Stimulated activated CD4-positive, alpha-beta T cell treated with anti-CD3 and anti-CD28 coated beads, Interleukin-15, amount 100 ng/mL, for 48 hours (primary cell): ENCODE measurements around the gene LTBP3.
"Not testable (repeated sequence)": the region's sequence is repeated elsewhere in the genome, so short reads cannot be mapped to it uniquely, and the experiment has no call there.

Source experiments
- DNase-seq, 2 donors: peaks; one replicate each; pipeline ENCODE4 v3.0.0-alpha.2; 2020; ENCODE audit warnings: low read depth in 2 of 2

The LTBP3 gene

DNA sequence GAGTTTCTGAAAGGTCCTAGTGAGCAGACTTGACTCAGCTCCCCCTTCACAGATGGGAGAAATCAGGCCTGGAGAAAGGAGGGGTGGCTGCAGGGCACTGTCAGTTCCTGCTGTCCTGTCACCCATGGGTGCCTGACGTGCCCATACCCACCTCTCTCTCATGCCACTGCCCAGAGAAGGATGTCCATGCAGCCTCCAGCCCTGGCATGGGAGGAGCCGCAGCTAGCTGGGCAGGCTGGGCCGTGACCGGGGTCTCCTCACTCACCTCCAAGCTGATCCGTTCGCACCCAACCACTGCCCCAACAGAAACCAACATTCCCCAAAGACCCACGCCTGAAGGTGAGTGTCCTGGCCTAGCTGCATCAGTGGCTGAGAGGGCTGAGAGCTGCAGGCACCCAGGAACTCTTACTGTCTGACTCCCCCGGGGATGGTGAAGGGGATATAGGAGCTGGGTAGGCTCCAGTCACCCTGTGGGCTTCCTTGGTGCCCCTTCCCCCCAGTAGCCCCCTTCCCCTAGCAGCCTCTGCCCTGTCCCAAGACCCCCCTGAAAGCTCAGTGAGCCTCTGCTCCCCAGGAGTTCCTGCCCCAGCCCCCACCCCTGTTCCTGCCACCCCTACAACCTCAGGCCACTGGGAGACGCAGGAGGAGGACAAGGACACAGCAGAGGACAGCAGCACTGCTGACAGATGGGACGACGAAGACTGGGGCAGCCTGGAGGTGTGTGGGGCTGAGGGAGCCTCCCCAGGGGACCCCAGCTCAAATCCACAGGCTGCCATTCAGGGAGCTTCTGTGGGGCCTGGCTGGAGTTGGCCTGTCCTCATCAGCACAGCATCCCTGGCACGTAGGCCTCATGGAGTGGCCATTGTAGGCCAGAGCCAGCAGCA, 21.5 kb downstream of the LTBP3 start:
- no peak for DNase-seq

DNA sequence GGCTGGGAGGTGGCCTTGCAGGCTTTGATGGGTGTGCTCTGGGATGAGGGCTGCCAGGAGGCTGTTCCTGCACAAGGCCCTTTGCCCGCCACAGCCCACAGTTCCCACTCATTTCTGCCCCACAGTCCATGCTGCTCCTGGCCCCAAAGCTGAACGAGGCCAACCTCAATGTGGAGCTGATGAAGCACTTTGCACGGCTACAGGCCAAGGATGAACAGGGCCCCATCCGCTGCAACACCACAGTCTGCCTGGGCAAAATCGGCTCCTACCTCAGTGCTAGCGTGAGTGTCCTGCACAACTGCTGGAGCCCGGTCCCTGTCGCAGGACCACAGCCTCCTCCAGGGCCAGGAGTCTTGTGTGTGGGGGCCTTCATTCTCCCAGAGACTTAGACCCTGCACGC, 23.1 kb downstream of the LTBP3 start:
- DNase-seq: no peak

DNA sequence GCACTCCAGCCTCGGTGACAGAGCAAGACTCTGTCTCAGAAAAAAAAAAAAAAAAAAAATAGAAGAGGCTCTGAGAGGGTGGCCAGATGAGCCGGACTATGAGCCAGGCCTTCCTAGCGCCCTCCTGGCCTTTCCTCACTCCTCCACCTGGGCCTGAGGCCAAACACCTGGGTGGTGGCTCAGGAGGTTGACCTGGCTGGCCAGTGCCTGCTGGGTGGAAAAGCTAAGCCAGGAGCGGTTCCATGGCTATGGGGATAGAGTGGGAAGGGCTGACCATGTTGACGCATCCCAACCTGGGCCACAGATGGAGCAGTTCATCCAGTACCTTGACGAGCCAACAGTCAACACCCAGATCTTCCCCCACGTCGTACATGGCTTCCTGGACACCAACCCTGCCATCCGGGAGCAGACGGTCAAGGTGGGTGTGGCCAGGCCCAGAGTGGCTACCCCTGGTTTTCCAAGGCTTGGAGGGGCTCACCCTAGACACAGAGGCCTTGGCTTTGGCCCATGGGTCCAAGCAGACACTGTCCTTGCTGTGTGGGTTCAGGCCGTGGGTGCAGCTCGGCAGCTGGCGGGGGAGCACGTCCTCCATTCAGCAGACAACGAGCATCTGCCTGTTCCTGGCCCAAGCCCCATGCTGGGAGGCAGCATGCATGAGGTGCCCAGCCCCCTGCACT, 25.6 kb downstream of the LTBP3 start:
- DNase-seq: no peak

DNA sequence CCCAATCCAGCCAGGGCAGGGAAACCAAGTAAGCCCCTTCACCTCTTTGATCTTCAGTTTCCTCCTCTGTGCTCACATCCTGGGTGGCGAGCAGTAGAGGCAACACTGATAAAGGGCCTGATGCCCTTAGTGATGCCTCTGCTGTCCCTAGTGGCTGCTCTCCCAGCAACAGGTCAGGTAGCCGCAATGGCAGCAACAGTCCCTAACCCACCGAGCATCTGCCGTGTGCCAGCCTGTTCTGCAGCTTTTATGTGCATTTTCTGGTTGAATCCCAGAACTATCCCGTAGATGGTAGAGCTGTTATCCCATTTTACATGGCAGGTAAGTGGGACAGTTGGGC, 28.0 kb downstream of the LTBP3 start:
- no peak for DNase-seq

DNA sequence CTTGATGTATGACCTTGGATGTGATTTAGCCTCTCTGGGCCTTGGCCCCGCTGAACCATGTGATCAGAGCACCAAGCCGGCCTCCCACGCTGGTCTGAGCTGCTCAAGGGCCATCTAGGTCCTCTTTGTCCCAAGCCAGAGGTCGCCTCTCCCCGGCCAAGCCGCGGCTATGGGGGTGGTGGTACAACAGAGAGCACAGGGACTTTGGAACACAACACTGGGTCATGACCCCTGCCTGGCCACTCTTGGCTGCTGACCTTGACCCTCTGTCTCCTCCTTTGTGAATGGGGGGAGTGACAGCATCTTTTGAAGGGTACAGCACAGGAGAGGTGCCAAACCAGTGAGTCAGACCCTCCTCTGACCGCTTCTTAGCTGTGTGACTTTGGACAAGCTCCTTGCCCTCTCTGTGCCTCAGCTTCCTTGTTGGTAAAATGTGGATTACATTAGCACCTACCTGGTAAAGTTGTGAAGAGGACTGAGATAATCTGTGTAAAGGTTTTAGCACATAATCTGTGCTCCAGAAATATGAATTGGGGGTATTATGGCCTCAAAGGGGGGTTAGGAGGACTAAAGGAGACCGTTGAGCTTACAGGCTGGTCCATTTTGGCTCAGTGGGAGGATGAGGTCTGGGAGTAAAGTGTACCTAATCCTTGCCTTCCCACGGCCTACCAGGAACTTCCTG, 28.5 kb downstream of the LTBP3 start:
- no peak for DNase-seq

DNA sequence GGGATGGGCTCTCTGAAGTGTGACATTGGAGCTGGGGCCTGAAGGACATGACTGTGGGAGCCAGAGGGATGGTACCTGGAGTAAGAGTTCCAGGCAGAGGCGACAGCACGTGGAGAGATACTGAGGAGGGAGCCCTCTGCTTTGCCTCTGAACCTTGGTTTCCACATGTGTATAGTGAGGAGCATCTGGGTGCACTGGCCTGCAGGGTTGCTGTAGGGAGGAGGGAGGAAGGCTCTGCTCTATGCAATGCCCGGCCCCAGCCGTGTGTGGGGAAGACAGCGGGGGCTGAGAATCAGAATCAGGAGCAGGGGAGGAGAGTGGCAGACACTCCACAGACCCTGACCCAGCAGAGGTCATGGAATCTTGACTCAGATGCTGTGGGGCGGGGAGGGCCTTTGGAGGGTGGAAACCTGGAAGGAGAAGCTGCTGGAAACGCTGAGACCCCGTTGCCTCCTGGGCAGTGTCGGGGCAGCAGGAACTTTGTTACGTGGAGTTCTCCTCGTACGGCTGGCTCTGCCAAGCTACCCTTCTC, 29.3 kb downstream of the LTBP3 start:
- DNase-seq: no peak

DNA sequence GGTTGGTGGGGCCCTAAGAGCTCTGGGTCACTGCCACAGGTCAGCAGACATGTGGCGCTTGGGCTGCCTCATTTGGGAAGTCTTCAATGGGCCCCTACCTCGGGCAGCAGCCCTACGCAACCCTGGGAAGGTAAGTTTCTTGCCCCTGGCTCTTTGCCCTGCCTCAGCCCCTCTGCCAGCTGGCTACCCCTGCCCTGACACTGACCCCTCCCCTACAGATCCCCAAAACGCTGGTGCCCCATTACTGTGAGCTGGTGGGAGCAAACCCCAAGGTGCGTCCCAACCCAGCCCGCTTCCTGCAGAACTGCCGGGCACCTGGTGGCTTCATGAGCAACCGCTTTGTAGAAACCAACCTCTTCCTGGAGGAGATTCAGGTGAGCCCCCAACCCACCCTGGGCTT, 31.4 kb downstream of the LTBP3 start:
- DNase-seq: no peak

DNA sequence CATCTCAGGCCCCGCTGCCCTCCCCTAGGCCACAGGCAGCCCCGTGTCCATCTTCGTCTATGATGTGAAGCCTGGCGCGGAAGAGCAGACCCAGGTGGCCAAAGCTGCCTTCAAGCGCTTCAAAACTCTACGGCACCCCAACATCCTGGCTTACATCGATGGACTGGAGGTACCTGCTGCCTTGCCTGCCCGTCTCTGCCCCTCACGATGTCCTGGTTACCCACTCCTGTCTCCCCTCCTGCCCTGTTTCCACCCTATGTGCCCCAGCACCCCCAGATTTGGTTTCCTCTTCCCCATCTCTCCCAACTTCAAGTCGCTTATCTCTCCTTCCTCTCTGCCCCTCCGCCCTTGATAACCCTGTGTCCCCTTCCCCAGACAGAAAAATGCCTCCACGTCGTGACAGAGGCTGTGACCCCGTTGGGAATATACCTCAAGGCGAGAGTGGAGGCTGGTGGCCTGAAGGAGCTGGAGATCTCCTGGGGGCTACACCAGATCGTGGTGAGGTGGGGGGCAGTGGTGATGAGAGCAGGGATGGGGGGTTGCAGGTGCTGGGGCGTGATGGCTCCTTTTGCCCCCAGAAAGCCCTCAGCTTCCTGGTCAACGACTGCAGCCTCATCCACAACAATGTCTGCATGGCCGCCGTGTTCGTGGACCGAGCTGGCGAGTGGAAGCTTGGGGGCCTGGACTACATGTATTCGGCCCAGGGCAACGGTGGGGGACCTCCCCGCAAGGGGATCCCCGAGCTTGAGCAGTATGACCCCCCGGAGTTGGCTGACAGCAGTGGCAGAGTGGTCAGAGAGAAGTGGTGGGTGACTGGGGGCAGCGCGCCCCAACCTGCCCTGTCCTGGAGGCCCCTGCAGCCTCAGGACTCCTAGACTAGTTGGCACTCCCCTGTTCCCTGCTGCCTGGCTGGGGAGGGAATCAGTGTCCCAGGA, 32.3 kb downstream of the LTBP3 start:
- DNase-seq: no peak

DNA sequence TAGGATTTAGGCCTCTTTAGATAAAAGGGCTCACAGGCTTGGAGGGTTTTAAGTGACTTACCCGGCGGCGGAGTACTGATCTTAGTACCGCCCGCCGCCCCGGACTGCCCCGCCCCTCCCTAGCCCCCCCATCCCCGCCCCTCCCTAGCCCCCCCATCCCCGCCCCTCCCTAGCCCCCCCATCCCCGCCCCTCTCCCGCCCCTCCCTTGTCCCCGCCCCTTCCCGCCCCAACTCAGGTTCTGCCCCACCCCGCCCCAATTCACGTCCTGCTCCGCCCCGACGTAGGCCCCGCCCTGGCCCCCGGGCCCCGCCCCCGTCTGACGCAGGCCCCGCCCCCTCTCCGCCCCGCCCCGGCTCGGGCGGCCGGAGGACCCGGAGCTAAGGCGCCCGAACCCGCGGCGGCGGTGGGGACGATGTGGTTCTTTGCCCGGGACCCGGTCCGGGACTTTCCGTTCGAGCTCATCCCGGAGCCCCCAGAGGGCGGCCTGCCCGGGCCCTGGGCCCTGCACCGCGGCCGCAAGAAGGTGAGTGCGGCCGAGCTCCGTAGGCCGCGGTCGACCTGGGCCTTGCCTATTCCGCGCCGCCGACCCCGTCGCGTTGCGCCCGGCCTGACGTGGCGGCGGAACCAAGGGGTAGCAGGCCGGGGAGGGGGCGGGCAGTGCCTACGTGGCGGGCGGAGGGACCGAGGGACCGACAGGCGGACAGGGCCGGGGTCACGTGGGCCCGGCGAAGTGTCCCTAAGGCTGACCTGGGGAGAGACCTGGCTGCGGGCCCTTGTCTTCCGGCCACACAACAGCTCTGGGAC, 33.2 kb downstream of the LTBP3 start, which contains the start of gene SCYL1:
Gene SCYL1 (plus strand): TSS at position 343 of the 805 bp plus-strand sequence. CDS start 71 bp downstream, at position 414.
- peak; percentile 68 to 70 for DNase-seq

DNA sequence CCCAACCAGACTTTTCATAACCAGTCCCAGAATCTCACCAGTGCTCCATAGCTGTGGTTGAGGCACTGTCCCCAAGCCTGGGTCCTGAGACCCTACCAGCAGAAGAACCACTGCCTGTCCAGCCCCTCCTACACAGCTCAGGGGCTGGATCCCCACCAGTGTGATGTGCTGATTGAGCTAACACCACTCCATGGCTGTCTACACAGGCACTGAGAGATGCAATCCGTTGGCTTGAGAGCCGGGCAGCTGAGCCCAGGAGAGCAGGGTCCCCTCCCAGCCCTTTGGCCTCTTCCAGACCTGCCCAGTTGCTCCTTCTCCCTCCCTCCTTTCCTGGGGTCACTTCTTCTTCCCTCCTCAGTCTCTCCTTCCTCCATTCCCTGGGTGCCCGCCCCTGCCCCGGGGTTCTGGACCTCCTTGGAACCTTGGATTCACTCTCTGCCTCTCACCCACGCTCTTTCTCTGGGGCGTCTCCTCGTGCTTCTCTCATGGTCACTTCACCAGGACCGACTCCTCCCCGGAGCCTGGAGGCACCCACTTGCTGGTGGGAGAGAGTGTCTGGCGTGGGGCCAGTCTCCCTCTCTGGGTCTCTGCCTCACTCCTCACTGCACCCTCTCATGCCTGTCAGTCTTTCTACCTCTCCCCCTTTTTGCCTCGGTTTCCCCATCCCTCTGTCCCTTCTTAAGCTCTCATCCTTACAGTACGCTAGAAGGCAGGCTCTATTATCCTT, 34.0 kb downstream of the LTBP3 start:
- no peak for DNase-seq

DNA sequence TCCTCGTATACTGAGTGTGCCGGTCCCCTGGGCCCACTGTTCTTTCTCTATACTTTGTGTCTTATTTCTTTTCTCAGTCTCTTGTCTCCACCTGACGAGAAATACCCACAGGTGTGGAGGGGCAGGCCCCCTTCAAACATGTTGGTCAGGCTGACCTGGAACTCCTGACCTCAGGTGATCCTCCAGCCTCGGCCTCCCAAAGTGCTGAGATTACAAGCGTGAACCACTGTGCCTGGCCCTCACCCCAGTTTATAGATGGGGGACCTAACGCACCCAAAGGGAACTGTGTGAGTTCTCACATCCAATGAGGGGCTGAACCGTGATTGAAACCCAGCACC, 34.6 kb downstream of the LTBP3 start:
- DNase-seq: not testable (repeated sequence)

DNA sequence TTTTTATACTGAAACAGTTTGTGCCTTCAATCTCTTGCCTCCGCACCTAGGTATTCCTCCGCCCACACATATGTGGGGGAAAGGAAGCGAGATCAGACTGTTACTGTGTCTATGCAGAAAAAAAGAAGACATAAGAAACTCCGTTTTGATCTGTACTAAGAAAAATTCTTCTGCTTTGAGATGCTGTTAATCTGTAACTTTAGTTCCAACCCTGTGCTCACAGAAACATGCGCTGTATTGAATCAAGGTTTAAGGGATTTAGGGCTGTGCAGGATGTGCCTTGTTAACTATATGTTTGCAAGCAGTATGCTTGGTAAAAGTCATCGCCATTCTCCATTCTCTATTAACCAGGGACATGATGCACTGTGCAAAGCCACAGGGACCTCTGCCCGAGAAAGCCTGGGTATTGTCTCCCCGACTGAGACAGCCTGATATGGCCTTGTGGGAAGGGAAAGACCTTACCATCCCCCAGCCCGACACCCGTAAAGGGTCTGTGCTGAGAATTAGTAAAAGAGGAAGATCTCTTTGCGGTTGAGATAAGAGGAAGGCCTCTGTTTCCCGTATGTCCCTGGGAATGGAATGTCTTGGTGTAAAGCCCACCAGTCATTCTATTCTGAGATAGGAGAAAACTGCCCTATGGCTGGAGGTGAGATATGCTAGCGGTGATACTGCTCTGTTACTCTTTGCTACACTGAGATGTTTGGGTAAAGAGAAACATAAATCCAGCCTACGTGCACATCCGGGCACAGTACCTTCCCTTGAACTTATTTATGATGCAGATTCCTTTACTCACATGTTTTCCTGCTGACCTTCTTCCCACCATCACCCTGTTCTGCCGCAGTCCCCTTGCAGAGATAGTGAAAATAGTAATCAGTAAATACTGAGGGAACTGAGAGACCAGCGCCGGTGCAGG, 35.2 kb downstream of the LTBP3 start:
- not testable (repeated sequence) for DNase-seq

DNA sequence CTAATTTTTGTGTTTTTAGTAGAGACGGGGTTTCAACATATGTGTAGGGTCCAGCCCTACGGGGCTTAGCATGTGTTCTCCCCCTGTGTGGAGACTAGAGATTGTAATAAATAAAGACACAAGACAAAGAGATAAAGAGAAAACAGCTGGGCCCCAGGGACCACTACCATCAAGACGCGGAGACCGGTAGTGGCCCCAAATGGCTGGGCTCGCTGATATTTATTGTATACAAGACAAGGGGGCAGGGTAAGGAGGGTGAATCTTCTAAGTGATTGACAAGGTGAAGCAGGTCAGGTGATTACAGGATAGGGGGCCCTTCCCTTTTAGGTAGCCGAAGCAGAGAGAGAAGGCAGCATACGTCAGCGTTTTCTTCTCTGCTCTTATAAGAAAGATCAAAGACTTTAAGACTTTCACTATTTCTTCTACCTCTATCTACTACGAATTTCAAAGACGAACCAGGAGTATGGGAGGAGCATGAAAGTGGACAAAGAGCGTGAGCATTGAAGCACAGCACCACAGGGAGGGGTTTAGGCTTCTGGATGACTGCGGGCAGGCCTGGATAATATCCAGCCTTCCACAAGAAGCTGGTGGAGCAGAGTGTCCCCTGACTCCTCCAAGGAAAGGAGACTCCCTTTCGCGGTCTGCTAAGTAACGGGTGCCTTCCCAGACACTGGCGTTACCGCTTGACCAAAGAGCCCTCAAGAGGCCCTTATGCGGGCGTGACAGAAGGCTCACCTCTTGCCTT, 36.2 kb downstream of the LTBP3 start:
- not testable (repeated sequence) for DNase-seq

DNA sequence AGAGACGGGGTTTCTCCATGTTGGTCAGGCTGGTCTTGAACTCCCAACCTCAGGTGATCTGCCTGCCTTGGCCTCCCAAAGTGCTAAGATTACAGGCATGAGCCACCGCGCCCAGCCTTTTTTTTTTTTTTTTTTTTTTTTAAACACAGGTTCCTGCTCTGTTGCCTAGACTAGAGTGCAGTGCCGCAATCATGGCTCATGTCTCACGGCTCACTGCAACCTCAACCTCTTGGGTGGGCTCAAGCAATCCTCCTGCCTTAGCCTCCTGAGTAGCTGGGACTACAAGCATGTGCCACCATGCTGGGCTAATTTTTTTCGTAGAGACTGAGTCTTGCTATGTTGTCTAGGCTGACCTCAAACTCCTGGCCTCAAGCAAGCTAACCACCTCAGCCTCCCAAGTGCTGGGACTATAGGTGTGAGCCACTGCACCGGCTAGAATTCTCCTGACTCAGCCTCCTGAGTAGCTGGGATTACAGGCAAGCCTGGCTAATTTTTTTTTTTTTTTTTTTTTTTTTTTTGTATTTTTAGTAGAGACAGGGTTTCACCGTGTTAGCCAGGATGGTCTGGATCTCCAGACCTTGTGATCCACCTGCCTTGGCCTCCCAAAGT, 39.1 kb downstream of the LTBP3 start:
- not testable (repeated sequence) for DNase-seq

DNA sequence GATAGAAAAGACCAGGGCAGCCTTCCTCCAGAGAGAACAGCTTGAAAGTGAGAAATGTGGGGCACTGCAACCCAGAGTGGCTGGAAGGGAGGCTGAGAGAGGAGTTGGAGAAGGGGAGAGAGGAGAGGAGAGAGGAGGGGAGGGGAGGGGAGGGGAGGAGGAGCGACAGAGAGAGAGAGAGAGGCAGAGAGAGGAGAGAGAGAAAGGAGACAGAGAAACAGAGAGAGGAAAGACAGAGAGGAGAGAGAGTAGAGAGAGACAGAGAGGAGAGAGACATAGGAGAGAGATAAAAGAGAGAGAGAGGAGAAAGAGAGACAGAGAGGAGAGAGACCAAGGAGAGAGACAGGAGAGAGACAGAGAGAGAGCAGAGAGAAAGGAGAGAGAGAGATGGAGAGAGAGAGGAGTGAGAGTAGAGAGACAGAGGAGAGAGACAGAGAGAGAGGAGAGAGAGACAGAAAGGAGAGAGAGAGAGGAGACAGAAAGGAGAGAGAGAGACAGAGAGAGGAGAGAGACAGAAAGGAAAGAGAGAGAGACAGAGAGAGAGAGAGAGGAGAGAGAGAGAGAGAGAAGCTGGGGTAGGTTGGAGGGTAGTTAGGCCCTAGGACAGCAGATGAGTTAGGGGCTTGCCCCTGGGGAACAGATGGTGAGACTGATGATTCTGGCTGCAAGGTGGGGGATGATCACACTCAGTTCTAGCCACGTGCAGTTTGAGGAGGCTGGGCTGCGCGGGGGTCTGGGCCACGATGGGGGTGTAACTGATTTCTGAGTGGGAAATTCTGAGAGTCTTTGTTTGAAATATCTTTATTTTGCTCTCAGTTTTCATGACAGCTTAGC, 41.8 kb downstream of the LTBP3 start:
- no peak for DNase-seq

DNA sequence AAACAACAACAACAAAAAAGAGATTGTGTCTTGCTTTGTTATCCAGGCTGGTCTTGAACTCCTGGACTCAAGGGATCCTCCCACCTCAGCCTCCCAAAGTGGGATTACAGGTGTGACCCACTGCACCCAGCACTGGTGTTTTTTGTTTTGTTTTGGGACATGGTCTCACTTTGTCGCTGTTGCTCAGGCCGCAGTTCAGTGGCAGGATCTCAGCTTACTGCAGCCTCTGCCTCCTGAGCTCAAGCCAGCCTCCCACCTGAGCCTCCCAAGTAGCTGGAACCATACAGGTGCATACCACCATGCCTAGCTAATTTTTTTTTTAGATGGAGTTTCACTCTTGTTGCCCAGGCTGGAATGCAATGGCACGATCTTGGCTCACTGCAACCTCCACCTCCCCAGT, 45.8 kb downstream of the LTBP3 start:
- DNase-seq: not testable (repeated sequence)
